T-cell (primary cell): ENCODE measurements around the gene PIEZO2. TPM values are rescaled to one million over a fixed set of nuclear protein-coding genes. Genes with fewer than 3 reads are reported as not detected.

Source experiments
- ATAC-seq, 4 experiments: fragments of 200-7000 bp in 3 of 4; fragments of 150-1000 bp in 1 of 4; cut with Tn5 transposase; replicated peaks in 1 of 4; 1 replicate in 3 of 4; 2 replicates in 1 of 4; pipeline ENCODE4 v1.10.0; 2021; ENCODE audit warnings: moderate library complexity in 3 of 4, mild to moderate bottlenecking in 2 of 4, moderate number of reproducible peaks in 1 of 4
- CTCF ChIA-PET, 2 donors: fragments of 300-600 bp; sonication (Branson Sonifier 250); formaldehyde crosslinking; loops; one replicate each; lab custom pipeline; 2022; ENCODE audit warnings: antibody characterized with exemption in 2 of 2; lab: Charles Lee
- POLR2A ChIA-PET, 2 donors: fragments of 300-600 bp; sonication (Branson Sonifier 250); formaldehyde crosslinking; loops; one replicate each; lab custom pipeline; 2022; ENCODE audit warnings: antibody characterized with exemption in 2 of 2; lab: Charles Lee
- DNase-seq, 35 experiments: peaks; one replicate each; pipeline versions ENCODE4 v3.0.0 to v3.0.0-alpha.2; 2013 to 2023
- H3K27ac ChIP-seq: one replicate; pipeline ENCODE4 v1.5.1; 2013; ENCODE audit warnings: low read length
- H3K27me3 ChIP-seq, 2 experiments: replicated peaks in 1 of 2; 1 replicate in 1 of 2; 2 replicates in 1 of 2; pipeline versions ENCODE4 v1.6.1 to v1.7.0; 2013; ENCODE audit warnings: low read length in 1 of 2, mixed read lengths in 1 of 2; ENCODE audit not compliant: control insufficient read depth in 2 of 2, insufficient read depth in 2 of 2; ENCODE audit errors: extremely low read depth in 1 of 2
- H3K36me3 ChIP-seq, 2 donors: 1 replicate in 1 of 2; 2 replicates in 1 of 2; pipeline versions ENCODE4 v1.6.1 to v1.7.0; 2013; ENCODE audit warnings: low read length in 1 of 2; ENCODE audit not compliant: control insufficient read depth in 2 of 2, insufficient read depth in 1 of 2; ENCODE audit errors: extremely low read depth in 1 of 2
- H3K4me1 ChIP-seq, 2 experiments: 1 replicate in 1 of 2; 2 replicates in 1 of 2; pipeline versions ENCODE4 v1.6.1 to v1.7.0; 2013; ENCODE audit warnings: low read length in 2 of 2, mixed read lengths in 1 of 2; ENCODE audit not compliant: insufficient read depth in 2 of 2, control insufficient read depth in 1 of 2; ENCODE audit errors: extremely low read depth in 1 of 2
- H3K4me3 ChIP-seq, 2 donors: 1 replicate in 1 of 2; 2 replicates in 1 of 2; pipeline versions ENCODE4 v1.5.1 to v1.7.0; 2013; ENCODE audit warnings: mild to moderate bottlenecking in 2 of 2, low read length in 1 of 2, moderate library complexity in 1 of 2; ENCODE audit not compliant: control insufficient read depth in 1 of 2; ENCODE audit errors: extremely low read depth in 1 of 2
- H3K9me3 ChIP-seq: 2 replicates; pipeline ENCODE4 v1.7.0; 2013
- H3K27ac Mint-ChIP-seq, 2 donors: one replicate each; pipeline ENCODE4 v1.8.0; 2020 to 2021; ENCODE audit warnings: mild to moderate bottlenecking in 2 of 2, mixed read lengths in 2 of 2
- H3K27me3 Mint-ChIP-seq, 2 donors: one replicate each; pipeline ENCODE4 v1.8.0; 2021 to 2022; ENCODE audit warnings: mixed read lengths in 2 of 2
- H3K36me3 Mint-ChIP-seq: one replicate; pipeline ENCODE4 v1.8.0; 2021; ENCODE audit warnings: mixed read lengths
- H3K4me1 Mint-ChIP-seq, 3 donors: one replicate each; pipeline ENCODE4 v1.8.0; 2020 to 2022; ENCODE audit warnings: mixed read lengths in 3 of 3, mild to moderate bottlenecking in 1 of 3
- H3K4me3 Mint-ChIP-seq, 3 donors: one replicate each; pipeline ENCODE4 v1.8.0; 2020 to 2022; ENCODE audit warnings: mild to moderate bottlenecking in 3 of 3, mixed read lengths in 3 of 3, moderate library complexity in 3 of 3
- H3K9me3 Mint-ChIP-seq, 3 donors: one replicate each; pipeline ENCODE4 v1.8.0; 2020 to 2022; ENCODE audit warnings: mixed read lengths in 3 of 3
- WGBS: methylation state at CpG from one replicate; pipeline ENCODE4 v1.1.5; 2013; ENCODE audit warnings: missing lambda C conversion rate; ENCODE audit not compliant: insufficient coverage; 5-methylcytosine and 5-hydroxymethylcytosine counted together
- total RNA-seq, 35 experiments: library from RNA in 6 of 35; stranded (reverse) in 6 of 35; fragments of 120-200 nt in 1 of 35; gene quantifications; one replicate each; pipeline versions ENCODE4 v1.2.1 to v1.2.4 and lab custom pipeline; 2013 to 2026

The PIEZO2 gene
- total RNA-seq, 5 donors from 2014 or later (not counting 1 experiment from before 2014, with no cell fraction given): 0.05 to 0.90 (median 0.21) TPM; not detected in 1

DNA sequence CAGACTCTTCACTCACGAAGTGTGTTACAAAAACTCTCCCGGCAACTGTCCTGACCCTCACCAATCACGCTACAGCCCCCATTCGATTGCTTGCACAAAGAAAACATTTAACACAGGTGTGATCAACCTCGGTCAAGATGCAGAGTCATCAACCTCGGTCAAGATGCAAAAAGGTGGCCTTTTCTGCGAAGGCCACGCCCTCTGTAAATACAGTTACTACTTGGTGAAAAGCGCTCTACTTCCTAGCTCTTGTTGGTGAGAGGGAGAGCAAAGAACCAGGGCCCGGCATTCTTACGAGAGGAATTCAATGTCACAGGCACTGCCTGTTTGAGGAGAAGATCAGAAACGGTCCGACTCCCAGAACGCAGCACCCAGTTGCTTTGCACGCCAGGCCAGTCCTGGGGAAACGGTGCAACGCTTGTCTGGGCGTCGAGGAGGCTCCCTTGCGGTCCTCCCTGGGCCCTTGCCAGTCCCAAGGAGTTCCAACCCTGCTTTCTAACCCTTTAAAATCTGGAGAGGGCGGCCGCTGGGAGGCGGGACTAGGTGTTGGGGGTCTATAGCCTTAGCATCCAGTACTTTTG, 1.9 kb downstream of the PIEZO2 start:
- Histone ChIP-seq H3K4me3 (peak overlapping the region in 1 of 2 donors; percentile 10), H3K4me1 (no peaks in the 10 kb centered on the region), H3K27ac (no peak overlapping the region), H3K36me3 (no peaks in the 10 kb centered on the region), H3K27me3 (peaks cover 21 to 27% of the 10 kb centered on the region in 2 experiments), H3K9me3 (no peaks in the 10 kb centered on the region)
- Mint-ChIP-seq H3K27ac (no peak overlapping the region), H3K4me1 (peaks cover 3 to 11% (median 3%) of the 10 kb centered on the region in 3 donors), H3K27me3 (peaks cover 29 to 40% of the 10 kb centered on the region in 2 donors), H3K36me3 (no peaks in the 10 kb centered on the region), H3K9me3 (no peaks in the 10 kb centered on the region), H3K4me3 (no peak overlapping the region)
- POLR2A ChIA-PET: no interaction called here
- CTCF ChIA-PET: no interaction called here
- ATAC-seq: no peak
- DNase-seq: no peak
- WGBS: 18% methylated on average over 15 of the region's 23 CpGs

DNA sequence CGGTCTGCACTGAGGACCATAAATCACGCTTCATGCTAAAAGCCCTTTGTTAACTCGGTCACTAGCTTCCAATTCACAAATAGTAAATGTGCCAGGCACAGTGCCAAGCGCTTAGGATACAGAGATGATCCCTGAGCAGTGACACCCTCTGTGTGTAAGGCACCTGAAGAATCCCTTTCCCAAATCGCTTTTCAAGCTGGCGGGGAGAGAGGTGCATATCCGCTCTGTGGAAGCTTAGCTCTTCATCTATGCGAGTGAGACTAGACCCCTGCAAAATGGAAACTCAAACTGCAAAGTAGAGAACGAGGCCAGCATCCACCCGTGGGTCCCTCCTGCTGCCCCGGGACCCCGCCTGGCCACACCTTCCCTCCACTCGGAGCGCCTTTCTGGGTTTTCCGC, 2.4 kb downstream of the PIEZO2 start:
- H3K9me3 Mint-ChIP-seq: no peaks in the 10 kb centered on the region
- Histone ChIP-seq H3K4me3 (peak overlapping the region in 1 of 2 donors; percentile 10), H3K4me1 (no peaks in the 10 kb centered on the region), H3K9me3 (no peaks in the 10 kb centered on the region), H3K36me3 (no peaks in the 10 kb centered on the region), H3K27me3 (peaks cover 21 to 27% of the 10 kb centered on the region in 2 experiments), H3K27ac (no peak overlapping the region)
- ChIA-PET POLR2A (no interaction called here), CTCF (no interaction called here)
- ATAC-seq: no peak
- no peaks in the 10 kb centered on the region for H3K36me3 Mint-ChIP-seq
- no peak for DNase-seq
- H3K27me3 Mint-ChIP-seq: peaks cover 28 to 40% of the 10 kb centered on the region in 2 donors
- H3K4me1 Mint-ChIP-seq: peaks cover 3 to 11% (median 3%) of the 10 kb centered on the region in 3 donors
- no peak overlapping the region for H3K27ac Mint-ChIP-seq
- no peak overlapping the region for H3K4me3 Mint-ChIP-seq
- 42% methylated on average over 15 of the region's 15 CpGs for WGBS

DNA sequence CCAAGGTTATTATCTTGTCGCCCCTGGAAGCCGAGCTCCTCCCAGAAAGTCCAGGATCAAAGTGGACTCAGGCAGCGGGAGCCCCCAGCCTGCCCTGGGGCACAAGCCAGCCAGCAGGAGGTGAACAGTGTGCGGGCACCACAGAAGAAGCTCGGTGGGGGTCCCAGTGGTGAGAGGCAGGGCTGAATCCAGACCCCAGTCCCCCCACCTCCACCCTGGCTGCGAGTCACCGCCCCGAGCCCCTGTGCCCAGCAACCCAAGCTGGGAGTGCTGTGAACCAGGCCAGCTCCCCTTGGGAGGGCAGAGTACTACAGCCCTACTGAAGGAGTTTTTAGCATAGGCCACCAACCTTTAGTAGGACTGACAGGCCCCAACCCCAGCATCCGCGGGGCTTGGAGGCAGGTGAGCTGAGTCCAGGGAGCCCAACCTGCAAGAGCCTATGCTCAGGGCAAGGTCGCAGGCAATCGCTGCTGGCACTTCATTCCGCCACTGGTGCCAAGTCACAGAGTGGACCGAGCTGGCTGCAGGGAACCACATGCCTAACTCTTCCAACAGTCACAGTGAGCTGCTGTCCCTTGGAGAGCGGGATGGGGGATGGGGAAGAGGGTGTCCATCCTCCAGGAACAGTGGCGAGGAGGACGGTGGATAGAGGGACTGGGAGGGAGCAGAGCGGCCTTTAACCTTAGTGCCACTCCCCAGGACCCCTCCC, 3.0 kb downstream of the PIEZO2 start:
- Mint-ChIP-seq H3K4me3 (no peak overlapping the region), H3K27me3 (peaks cover 23 to 37% of the 10 kb centered on the region in 2 donors), H3K36me3 (no peaks in the 10 kb centered on the region), H3K4me1 (peaks cover 3 to 11% (median 3%) of the 10 kb centered on the region in 3 donors), H3K27ac (no peak overlapping the region), H3K9me3 (no peaks in the 10 kb centered on the region)
- ATAC-seq: peak in 1 of 4 experiments; percentile 17
- Histone ChIP-seq H3K27ac (no peak overlapping the region), H3K9me3 (no peaks in the 10 kb centered on the region), H3K4me3 (no peak overlapping the region), H3K4me1 (no peaks in the 10 kb centered on the region), H3K36me3 (no peaks in the 10 kb centered on the region), H3K27me3 (peaks cover 19 to 27% of the 10 kb centered on the region in 2 experiments)
- no peak for DNase-seq
- POLR2A ChIA-PET: no interaction called here
- 65% methylated on average over 7 of the region's 18 CpGs for WGBS
- CTCF ChIA-PET: no interaction called here

DNA sequence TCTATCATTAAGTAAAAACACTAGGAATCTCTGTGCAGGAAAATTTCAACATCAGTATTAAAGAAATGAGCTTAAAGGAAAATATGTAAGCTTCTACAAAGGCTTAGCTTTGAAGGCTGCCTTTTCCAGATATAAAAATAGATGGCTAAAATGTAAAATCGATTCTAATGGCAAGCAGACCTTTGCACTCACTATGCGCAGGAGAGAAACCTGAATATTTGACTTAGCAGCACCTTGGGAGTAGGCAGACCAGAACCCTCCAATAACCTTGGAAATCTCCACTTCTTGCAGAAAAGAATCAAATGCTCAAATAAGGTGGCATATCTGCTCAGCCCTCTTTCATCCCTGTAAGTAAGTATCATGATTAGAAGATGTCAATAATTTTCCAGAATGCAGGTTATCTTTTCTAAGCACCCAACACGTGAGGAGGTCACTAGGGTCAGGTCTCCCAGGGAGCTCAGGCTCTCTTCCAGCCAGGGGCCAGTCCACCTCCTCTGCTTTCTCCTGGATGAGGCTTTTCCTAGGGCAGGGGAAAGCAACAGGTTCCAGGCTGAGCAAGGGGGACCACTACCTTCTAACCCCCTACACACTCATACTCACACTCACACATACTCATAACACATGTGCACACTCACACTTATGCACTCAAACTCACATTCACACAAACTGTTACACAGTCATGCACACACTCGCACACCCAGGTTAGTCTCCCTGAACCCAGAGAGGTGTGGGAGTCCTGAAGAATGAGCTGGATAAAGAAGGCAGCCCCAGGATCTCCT, 3.8 kb downstream of the PIEZO2 start:
- DNase-seq: no peak
- ATAC-seq: no peak
- Mint-ChIP-seq H3K9me3 (no peaks in the 10 kb centered on the region), H3K4me3 (no peak overlapping the region), H3K27me3 (peaks cover 22 to 32% of the 10 kb centered on the region in 2 donors), H3K4me1 (peaks cover 3 to 11% (median 3%) of the 10 kb centered on the region in 3 donors), H3K36me3 (no peaks in the 10 kb centered on the region), H3K27ac (no peak overlapping the region)
- Histone ChIP-seq H3K4me1 (no peaks in the 10 kb centered on the region), H3K36me3 (no peaks in the 10 kb centered on the region), H3K27ac (no peak overlapping the region), H3K4me3 (no peak overlapping the region), H3K9me3 (no peaks in the 10 kb centered on the region), H3K27me3 (peaks cover 17 to 27% of the 10 kb centered on the region in 2 experiments)
- CTCF ChIA-PET: no interaction called here
- 60% methylated on average over 1 of the region's 4 CpGs for WGBS
- POLR2A ChIA-PET: no interaction called here

DNA sequence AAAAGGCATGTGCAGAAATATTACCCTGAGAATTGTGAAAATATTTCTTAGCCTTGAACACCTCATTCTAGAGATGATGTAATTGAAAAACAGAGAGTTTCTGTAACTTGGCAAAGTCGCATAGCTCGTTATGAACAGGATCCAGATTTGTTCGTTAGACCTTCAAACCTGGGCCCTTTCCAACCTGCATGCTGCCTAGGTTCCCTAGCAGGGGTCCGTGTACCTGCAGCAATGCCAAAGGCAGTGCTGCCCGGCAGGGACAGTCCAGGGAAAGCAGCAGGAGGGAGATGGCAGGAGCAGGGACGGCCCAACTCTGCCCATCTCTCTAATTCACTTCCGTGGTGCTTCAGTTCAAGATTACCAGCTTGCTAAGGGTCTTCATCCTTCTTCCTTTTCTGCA, 12.0 kb downstream of the PIEZO2 start:
- no peaks in the 10 kb centered on the region for H3K4me1 ChIP-seq
- H3K9me3 Mint-ChIP-seq: peaks cover 0 to 4% (median 0%) of the 10 kb centered on the region in 3 donors
- WGBS: 59% methylated on average over 7 of the region's 7 CpGs
- no peak overlapping the region for H3K27ac Mint-ChIP-seq
- no peak overlapping the region for H3K4me3 Mint-ChIP-seq
- H3K36me3 Mint-ChIP-seq: no peaks in the 10 kb centered on the region
- no peaks in the 10 kb centered on the region for H3K4me1 Mint-ChIP-seq
- H3K27me3 Mint-ChIP-seq: peaks cover 0 to 3% of the 10 kb centered on the region in 2 donors
- DNase-seq (no peak), ATAC-seq (no peak)
- no peak overlapping the region for H3K4me3 ChIP-seq
- H3K27me3 ChIP-seq: no peaks in the 10 kb centered on the region
- H3K27ac ChIP-seq: no peak overlapping the region
- CTCF ChIA-PET: no interaction called here
- H3K9me3 ChIP-seq: no peaks in the 10 kb centered on the region
- H3K36me3 ChIP-seq: no peaks in the 10 kb centered on the region
- POLR2A ChIA-PET: no interaction called here

- H3K27ac ChIP-seq: no peak overlapping the region
- H3K27me3 ChIP-seq: no peaks in the 10 kb centered on the region
- H3K27me3 Mint-ChIP-seq: peaks cover 0 to 3% of the 10 kb centered on the region in 2 donors
- no peaks in the 10 kb centered on the region for H3K4me1 Mint-ChIP-seq
- no peak overlapping the region for H3K4me3 Mint-ChIP-seq
- no peak for ATAC-seq
- H3K27ac Mint-ChIP-seq: no peak overlapping the region
- H3K36me3 Mint-ChIP-seq: no peaks in the 10 kb centered on the region
- no peak overlapping the region for H3K4me3 ChIP-seq
- no peaks in the 10 kb centered on the region for H3K9me3 ChIP-seq
- ChIA-PET POLR2A (no interaction called here), CTCF (no interaction called here)
- no peaks in the 10 kb centered on the region for H3K36me3 ChIP-seq
- WGBS: 80% methylated on average over 1 of the region's 2 CpGs
- H3K4me1 ChIP-seq: no peaks in the 10 kb centered on the region
- DNase-seq: no peak
- peaks cover 0 to 4% (median 0%) of the 10 kb centered on the region in 3 donors for H3K9me3 Mint-ChIP-seq
Observed at GRCh38 chr18:11136241-11136640, 13.1 kb downstream of the PIEZO2 start.
